ENCODE data around the gene MYD88. TPM values are rescaled to one million over a fixed set of nuclear protein-coding genes. Genes with fewer than 3 reads are reported as not detected.
"Not testable (repeated sequence)": the region's sequence is repeated elsewhere in the genome, so short reads cannot be mapped to it uniquely, and the experiment has no call there.

Gene MYD88
- total and polyA plus RNA-seq, 3 donors from 2014 or later: 18.7 to 30.1 (median 22.3) TPM

DNA sequence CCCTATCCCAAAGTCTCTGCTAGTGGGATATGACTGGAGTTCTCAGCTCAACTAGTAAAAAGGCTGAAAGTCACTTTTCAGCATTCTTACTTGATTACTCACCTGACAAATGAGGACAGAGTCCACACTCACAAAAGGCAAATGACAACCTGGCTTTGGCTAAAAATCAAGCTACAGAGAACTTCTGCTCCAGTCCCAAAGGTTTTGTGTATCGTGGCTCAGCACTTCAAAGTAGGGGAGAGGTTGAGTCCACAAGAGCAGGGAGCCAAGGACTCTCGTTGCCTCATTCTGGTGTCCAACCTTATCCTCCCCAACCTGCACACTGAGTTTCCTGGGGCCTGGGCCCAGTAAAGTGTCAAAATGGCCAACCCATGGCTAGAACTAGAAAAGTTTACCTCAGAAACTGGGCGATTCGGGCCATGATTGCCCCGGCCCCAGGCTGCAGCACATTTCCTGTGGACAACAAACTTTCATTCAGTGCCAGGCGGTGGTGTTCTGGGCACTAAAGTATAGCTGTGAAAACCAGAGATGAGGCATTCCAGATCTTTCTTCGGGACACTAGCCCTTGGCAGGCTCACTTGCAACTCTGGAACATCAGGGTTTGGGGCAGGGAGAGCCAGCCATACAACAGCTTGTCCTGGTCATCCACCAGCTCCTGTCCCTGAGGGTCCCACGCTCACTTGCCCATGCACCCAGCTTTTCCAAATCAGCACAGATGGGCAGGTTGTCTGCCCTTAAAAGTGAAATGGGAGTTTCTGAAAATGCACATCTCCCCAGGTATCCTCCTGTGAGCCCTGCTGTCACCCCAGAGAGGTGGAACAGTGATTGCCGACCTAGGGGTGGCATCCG lies 4.7 kb upstream of the MYD88 start:
- 87 to 92% methylated on average over 9 to 10 of the region's 10 CpGs for WGBS, 2 donors
- H3K27me3 ChIP-seq: no peaks in the 10 kb centered on the region

DNA sequence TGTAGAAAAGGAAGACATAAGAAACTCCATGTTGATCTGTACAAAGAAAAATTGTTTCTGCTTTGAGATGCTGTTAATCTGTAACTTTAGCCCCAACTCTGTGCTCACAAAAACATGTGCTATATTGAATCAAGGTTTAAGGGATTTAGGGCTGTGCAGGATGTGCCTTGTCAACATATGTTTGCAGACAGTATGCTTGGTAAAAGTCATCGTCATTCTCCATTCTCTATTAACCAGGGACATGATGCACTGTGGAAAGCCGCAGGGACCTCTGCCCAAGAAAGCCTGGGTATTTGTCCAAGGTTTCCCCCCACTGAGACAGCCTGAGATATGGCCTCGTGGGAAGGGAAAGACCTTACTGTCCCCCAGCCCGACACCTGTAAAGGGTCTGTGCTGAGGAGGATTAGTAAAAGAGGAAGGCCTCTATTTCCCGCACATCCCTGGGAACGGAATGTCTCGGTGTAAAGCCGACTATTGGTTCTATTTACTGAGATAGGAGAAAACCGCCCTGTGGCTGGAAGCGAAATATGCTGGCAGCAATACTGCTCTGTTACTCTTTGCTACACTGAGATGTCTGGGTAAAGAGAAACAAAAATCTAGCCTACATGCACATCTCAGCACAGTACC lies 3.8 kb upstream of the MYD88 start:
- H3K36me3 ChIP-seq (ENCODE audit: low read depth, missing control alignments); H3K27me3 ChIP-seq; H3K4me3 ChIP-seq; H3K27ac ChIP-seq; intact Hi-C loops (cut with DNase I; ENCODE audit: low total_unique reads); DNase-seq; H3K9me3 ChIP-seq: not testable (repeated sequence)
- 70 to 79% methylated on average over 10 of the region's 10 CpGs for WGBS, 2 donors
- peaks cover 23% of the 10 kb centered on the region for H3K4me1 ChIP-seq

More for the DNA sequence above, 4.7 kb upstream of the MYD88 start:
- TF ChIP-seq, protein P1, sequence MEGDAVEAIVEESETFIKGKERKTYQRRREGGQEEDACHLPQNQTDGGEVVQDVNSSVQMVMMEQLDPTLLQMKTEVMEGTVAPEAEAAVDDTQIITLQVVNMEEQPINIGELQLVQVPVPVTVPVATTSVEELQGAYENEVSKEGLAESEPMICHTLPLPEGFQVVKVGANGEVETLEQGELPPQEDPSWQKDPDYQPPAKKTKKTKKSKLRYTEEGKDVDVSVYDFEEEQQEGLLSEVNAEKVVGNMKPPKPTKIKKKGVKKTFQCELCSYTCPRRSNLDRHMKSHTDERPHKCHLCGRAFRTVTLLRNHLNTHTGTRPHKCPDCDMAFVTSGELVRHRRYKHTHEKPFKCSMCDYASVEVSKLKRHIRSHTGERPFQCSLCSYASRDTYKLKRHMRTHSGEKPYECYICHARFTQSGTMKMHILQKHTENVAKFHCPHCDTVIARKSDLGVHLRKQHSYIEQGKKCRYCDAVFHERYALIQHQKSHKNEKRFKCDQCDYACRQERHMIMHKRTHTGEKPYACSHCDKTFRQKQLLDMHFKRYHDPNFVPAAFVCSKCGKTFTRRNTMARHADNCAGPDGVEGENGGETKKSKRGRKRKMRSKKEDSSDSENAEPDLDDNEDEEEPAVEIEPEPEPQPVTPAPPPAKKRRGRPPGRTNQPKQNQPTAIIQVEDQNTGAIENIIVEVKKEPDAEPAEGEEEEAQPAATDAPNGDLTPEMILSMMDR (IDR thresholded peaks at IDR 0.05): no peak
- no peak for TF ChIP-seq POLR2A (IDR thresholded peaks at IDR 0.05)
- intact Hi-C loops (cut with DNase I; ENCODE audit: low total_unique reads): no loop called here
- Histone ChIP-seq H3K36me3 (ENCODE audit: low read depth, missing control alignments) (no peaks in the 10 kb centered on the region), H3K4me3 (no peak overlapping the region), H3K4me1 (peaks cover 18% of the 10 kb centered on the region), H3K27ac (no peak overlapping the region), H3K9me3 (no peaks in the 10 kb centered on the region)
- no peak for DNase-seq

DNA sequence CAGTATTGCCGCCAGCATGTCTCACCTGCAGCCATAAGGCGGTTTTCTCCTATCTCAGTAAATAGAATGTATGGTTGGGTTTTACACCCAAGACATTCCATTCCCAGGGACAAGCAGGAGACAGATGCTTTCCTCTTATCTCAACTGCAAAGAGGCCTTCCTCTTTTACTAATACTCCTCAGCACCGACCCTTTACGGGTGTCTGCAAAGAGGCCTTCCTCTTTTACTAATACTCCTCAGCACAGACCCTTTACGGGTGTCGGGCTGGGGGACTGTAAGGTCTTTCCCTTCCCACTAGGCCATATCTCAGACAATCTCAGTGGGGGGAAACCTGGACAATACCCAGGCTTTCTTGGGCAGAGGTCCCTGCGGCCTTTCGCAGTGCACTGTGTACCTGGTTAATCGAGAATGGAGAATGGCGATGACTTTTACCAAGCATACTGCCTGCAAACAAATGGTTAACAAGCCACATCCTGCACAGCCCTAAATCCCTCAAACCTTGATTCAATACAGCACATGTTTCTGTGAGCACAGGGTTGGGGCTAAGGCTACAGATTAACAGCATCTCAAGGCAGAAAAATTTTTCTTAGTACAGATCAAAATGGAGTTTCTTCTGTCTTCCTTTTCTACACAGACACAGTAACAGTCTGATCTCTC lies 2.7 kb upstream of the MYD88 start:
- 52 to 64% methylated on average over 10 of the region's 10 CpGs for WGBS, 2 donors
- Histone ChIP-seq H3K27ac (peak overlapping the region; percentile 52 to 73), H3K4me3 (peak overlapping the region; percentile 79 to 89), H3K4me1 (peaks cover 24% of the 10 kb centered on the region)
- H3K27me3 ChIP-seq; DNase-seq; H3K36me3 ChIP-seq (ENCODE audit: low read depth, missing control alignments); intact Hi-C loops (cut with DNase I; ENCODE audit: low total_unique reads); H3K9me3 ChIP-seq: not testable (repeated sequence)

DNA sequence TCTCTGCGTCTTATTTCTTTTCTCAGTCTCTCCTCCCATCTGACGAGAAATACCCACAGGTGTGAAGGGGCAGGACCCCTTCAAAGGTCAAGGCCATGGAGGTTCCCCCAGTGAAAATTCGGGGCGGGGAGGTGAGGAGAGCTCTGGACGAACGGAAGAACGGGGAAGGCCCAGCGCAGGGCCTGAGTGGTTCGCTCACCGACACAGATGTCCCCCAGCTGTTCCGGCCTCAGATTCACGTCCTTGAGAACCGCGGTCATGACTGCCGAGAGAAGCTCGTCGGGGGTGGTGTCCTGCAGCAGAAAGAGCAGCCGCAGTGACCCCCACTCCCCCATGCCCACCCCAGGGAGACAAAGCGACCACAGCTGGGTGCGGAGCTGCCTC lies 2.1 kb upstream of the MYD88 start:
- H3K4me3 ChIP-seq: peak overlapping the region; percentile 79 to 89
- WGBS, 2 donors: 0 to 4% methylated on average over 4 to 20 of the region's 20 CpGs

DNA sequence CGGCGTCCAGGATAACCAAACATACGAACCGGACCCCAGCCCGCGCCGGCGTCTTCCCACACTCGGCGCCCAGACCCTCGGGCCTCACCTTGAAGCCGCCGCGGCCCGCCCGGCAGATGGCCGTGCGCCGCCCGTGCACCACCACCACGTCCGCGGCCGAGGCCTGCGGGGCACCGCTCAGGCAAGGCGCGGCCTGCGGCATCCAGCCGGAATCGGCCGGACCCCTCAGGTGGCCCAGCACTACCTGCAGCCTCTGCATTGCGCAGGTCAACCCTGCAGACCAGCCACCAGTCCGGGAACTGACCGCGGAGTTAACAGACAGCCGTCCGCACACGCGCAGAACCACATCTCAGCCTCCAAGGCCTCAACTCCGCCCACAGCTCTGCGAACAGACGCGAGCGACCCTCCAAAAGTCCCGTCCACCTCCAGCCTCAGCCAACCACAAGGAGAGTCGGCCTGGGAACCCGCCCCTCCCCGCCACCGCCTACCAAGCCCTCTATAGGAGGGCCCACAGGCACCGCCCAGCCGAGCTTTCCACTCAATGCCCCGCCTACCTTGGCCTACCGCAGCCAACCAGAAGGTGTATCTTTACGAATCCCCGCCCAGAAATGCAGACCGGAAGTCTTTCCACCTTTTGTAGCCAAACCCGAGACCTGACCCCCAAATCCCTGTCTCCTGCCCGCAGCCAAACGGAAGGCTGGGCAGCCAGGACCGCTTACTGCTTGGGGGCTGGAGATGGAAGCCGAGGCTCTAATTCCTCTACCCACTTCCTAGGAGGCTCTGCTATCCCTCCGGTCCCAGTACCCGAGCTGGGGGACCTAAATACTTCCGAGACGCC lies 1.5 kb upstream of the MYD88 start, which contains the start of gene ACAA1:
Gene ACAA1 (minus strand): TSS at position 351 of the 838 bp plus-strand sequence. CDS start 92 bp downstream, at position 259.
- H3K36me3 ChIP-seq (ENCODE audit: low read depth, missing control alignments): no peaks in the 10 kb centered on the region
- peak; percentile 100 for DNase-seq
- peak within 1 kb of the TSS; percentile 79 to 89 for H3K4me3 ChIP-seq
- intact Hi-C loops (cut with DNase I; ENCODE audit: low total_unique reads): no loop called here
- 0 to 1% methylated on average over 16 to 53 of the region's 66 CpGs for WGBS, 2 donors
- peak within 1 kb of the TSS; percentile 73 to 88 for H3K27ac ChIP-seq
- TF ChIP-seq POLR2A (IDR thresholded peaks at IDR 0.05): peak; percentile 59
- TF ChIP-seq, protein P1 (IDR thresholded peaks at IDR 0.05): peak in 1 of 3 experiments; percentile 25
- peaks cover 24% of the 10 kb centered on the region for H3K4me1 ChIP-seq
- no peaks in the 10 kb centered on the region for H3K9me3 ChIP-seq
- no peaks in the 10 kb centered on the region for H3K27me3 ChIP-seq

More for the DNA sequence above, 2.1 kb upstream of the MYD88 start:
- Histone ChIP-seq H3K36me3 (ENCODE audit: low read depth, missing control alignments) (no peaks in the 10 kb centered on the region), H3K27ac (peak overlapping the region; percentile 52 to 73), H3K4me1 (peaks cover 24% of the 10 kb centered on the region), H3K27me3 (no peaks in the 10 kb centered on the region), H3K9me3 (no peaks in the 10 kb centered on the region)
- peak; percentile 33 for DNase-seq
- TF ChIP-seq POLR2A (IDR thresholded peaks at IDR 0.05): no peak
- TF ChIP-seq, protein P1 (IDR thresholded peaks at IDR 0.05): no peak
- intact Hi-C loops (cut with DNase I; ENCODE audit: low total_unique reads): no loop called here
